Gastrocnemius medialis (tissue), 4 donors: Measurements from ENCODE around the gene EFHD2.

Experiments used
- POLR2A ChIP-seq, 2 donors: fragments of 450-650 bp; IDR thresholded peaks; one replicate each; pipeline ENCODE4 v1.6.1; 2017; ENCODE audit warnings: antibody characterized with exemption in 2 of 2, mild to moderate bottlenecking in 2 of 2, moderate library complexity in 2 of 2
- TF ChIP-seq, protein P1 (sequence below), 5 experiments: fragments of 450-650 bp in 3 of 5; fragments of 200-600 bp in 2 of 5; sonication (generic) in 2 of 5; IDR thresholded peaks in 4 of 5; conservative IDR thresholded peaks in 1 of 5; 1 replicate in 4 of 5; 2 replicates in 1 of 5; pipeline ENCODE4 v1.5.1; 2016 to 2019; ENCODE audit warnings: antibody characterized with exemption in 5 of 5, mild to moderate bottlenecking in 3 of 5, moderate library complexity in 3 of 5

GRCh38 chr1:15403962-15404580, 5.6 kb upstream of the EFHD2 start:
- TF ChIP-seq, protein P1, sequence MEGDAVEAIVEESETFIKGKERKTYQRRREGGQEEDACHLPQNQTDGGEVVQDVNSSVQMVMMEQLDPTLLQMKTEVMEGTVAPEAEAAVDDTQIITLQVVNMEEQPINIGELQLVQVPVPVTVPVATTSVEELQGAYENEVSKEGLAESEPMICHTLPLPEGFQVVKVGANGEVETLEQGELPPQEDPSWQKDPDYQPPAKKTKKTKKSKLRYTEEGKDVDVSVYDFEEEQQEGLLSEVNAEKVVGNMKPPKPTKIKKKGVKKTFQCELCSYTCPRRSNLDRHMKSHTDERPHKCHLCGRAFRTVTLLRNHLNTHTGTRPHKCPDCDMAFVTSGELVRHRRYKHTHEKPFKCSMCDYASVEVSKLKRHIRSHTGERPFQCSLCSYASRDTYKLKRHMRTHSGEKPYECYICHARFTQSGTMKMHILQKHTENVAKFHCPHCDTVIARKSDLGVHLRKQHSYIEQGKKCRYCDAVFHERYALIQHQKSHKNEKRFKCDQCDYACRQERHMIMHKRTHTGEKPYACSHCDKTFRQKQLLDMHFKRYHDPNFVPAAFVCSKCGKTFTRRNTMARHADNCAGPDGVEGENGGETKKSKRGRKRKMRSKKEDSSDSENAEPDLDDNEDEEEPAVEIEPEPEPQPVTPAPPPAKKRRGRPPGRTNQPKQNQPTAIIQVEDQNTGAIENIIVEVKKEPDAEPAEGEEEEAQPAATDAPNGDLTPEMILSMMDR (IDR thresholded peaks at IDR 0.05 in 4 of 5, conservative IDR thresholded peaks at IDR 0.05 in 1 of 5): no peak
- TF ChIP-seq POLR2A (IDR thresholded peaks at IDR 0.05): no peak
